T-cell (primary cell): Measurements from ENCODE around the gene APOL6. TPM values are rescaled to one million over a fixed set of nuclear protein-coding genes. Genes with fewer than 3 reads are reported as not detected.
"Not testable (repeated sequence)": the region's sequence is repeated elsewhere in the genome, so short reads cannot be mapped to it uniquely, and the experiment has no call there.

ENCODE experiments used
- ATAC-seq, 4 experiments: fragments of 200-7000 bp in 3 of 4; fragments of 150-1000 bp in 1 of 4; cut with Tn5 transposase; replicated peaks in 1 of 4; 1 replicate in 3 of 4; 2 replicates in 1 of 4; pipeline ENCODE4 v1.10.0; 2021; ENCODE audit warnings: moderate library complexity in 3 of 4, mild to moderate bottlenecking in 2 of 4, moderate number of reproducible peaks in 1 of 4
- CTCF ChIA-PET, 2 donors: fragments of 300-600 bp; sonication (Branson Sonifier 250); formaldehyde crosslinking; loops; one replicate each; lab custom pipeline; 2022; ENCODE audit warnings: antibody characterized with exemption in 2 of 2; lab: Charles Lee
- POLR2A ChIA-PET, 2 donors: fragments of 300-600 bp; sonication (Branson Sonifier 250); formaldehyde crosslinking; loops; one replicate each; lab custom pipeline; 2022; ENCODE audit warnings: antibody characterized with exemption in 2 of 2; lab: Charles Lee
- DNase-seq, 35 experiments: peaks; one replicate each; pipeline versions ENCODE4 v3.0.0 to v3.0.0-alpha.2; 2013 to 2023
- H3K27ac ChIP-seq: one replicate; pipeline ENCODE4 v1.5.1; 2013; ENCODE audit warnings: low read length
- H3K27me3 ChIP-seq, 2 experiments: replicated peaks in 1 of 2; 1 replicate in 1 of 2; 2 replicates in 1 of 2; pipeline versions ENCODE4 v1.6.1 to v1.7.0; 2013; ENCODE audit warnings: low read length in 1 of 2, mixed read lengths in 1 of 2; ENCODE audit not compliant: control insufficient read depth in 2 of 2, insufficient read depth in 2 of 2; ENCODE audit errors: extremely low read depth in 1 of 2
- H3K36me3 ChIP-seq, 2 donors: 1 replicate in 1 of 2; 2 replicates in 1 of 2; pipeline versions ENCODE4 v1.6.1 to v1.7.0; 2013; ENCODE audit warnings: low read length in 1 of 2; ENCODE audit not compliant: control insufficient read depth in 2 of 2, insufficient read depth in 1 of 2; ENCODE audit errors: extremely low read depth in 1 of 2
- H3K4me1 ChIP-seq, 2 experiments: 1 replicate in 1 of 2; 2 replicates in 1 of 2; pipeline versions ENCODE4 v1.6.1 to v1.7.0; 2013; ENCODE audit warnings: low read length in 2 of 2, mixed read lengths in 1 of 2; ENCODE audit not compliant: insufficient read depth in 2 of 2, control insufficient read depth in 1 of 2; ENCODE audit errors: extremely low read depth in 1 of 2
- H3K4me3 ChIP-seq, 2 donors: 1 replicate in 1 of 2; 2 replicates in 1 of 2; pipeline versions ENCODE4 v1.5.1 to v1.7.0; 2013; ENCODE audit warnings: mild to moderate bottlenecking in 2 of 2, low read length in 1 of 2, moderate library complexity in 1 of 2; ENCODE audit not compliant: control insufficient read depth in 1 of 2; ENCODE audit errors: extremely low read depth in 1 of 2
- H3K9me3 ChIP-seq: 2 replicates; pipeline ENCODE4 v1.7.0; 2013
- H3K27ac Mint-ChIP-seq, 2 donors: one replicate each; pipeline ENCODE4 v1.8.0; 2020 to 2021; ENCODE audit warnings: mild to moderate bottlenecking in 2 of 2, mixed read lengths in 2 of 2
- H3K27me3 Mint-ChIP-seq, 2 donors: one replicate each; pipeline ENCODE4 v1.8.0; 2021 to 2022; ENCODE audit warnings: mixed read lengths in 2 of 2
- H3K36me3 Mint-ChIP-seq: one replicate; pipeline ENCODE4 v1.8.0; 2021; ENCODE audit warnings: mixed read lengths
- H3K4me1 Mint-ChIP-seq, 3 donors: one replicate each; pipeline ENCODE4 v1.8.0; 2020 to 2022; ENCODE audit warnings: mixed read lengths in 3 of 3, mild to moderate bottlenecking in 1 of 3
- H3K4me3 Mint-ChIP-seq, 3 donors: one replicate each; pipeline ENCODE4 v1.8.0; 2020 to 2022; ENCODE audit warnings: mild to moderate bottlenecking in 3 of 3, mixed read lengths in 3 of 3, moderate library complexity in 3 of 3
- H3K9me3 Mint-ChIP-seq, 3 donors: one replicate each; pipeline ENCODE4 v1.8.0; 2020 to 2022; ENCODE audit warnings: mixed read lengths in 3 of 3
- WGBS: methylation state at CpG from one replicate; pipeline ENCODE4 v1.1.5; 2013; ENCODE audit warnings: missing lambda C conversion rate; ENCODE audit not compliant: insufficient coverage; 5-methylcytosine and 5-hydroxymethylcytosine counted together
- total RNA-seq, 35 experiments: library from RNA in 6 of 35; stranded (reverse) in 6 of 35; fragments of 120-200 nt in 1 of 35; gene quantifications; one replicate each; pipeline versions ENCODE4 v1.2.1 to v1.2.4 and lab custom pipeline; 2013 to 2026

Gene APOL6
- total RNA-seq, 5 donors from 2014 or later (not counting 1 experiment from before 2014, with no cell fraction given): 47.5 to 55.7 (median 52.3) TPM

GRCh38 chr22:35620624-35621251 is 27.5 kb upstream of the APOL6 start:
- Histone ChIP-seq H3K9me3 (no peaks in the 10 kb centered on the region), H3K4me1 (peaks cover 2 to 7% of the 10 kb centered on the region in 2 experiments), H3K27me3 (peaks cover 0 to 17% of the 10 kb centered on the region in 2 experiments), H3K36me3 (no peaks in the 10 kb centered on the region), H3K4me3 (no peak overlapping the region), H3K27ac (no peak overlapping the region)
- WGBS: 100% methylated on average over 7 of the region's 15 CpGs
- H3K4me1 Mint-ChIP-seq: peaks cover 2 to 14% (median 6%) of the 10 kb centered on the region in 3 donors
- peaks cover 9 to 12% of the 10 kb centered on the region in 2 donors for H3K27me3 Mint-ChIP-seq
- DNase-seq (no peak), ATAC-seq (no peak)
- H3K36me3 Mint-ChIP-seq: no peaks in the 10 kb centered on the region
- H3K27ac Mint-ChIP-seq: no peak overlapping the region
- ChIA-PET POLR2A (interaction anchor here in 1 of 2 donors (0.5 kb wide), 1 partner anchor 18 kb away, joined by 12 read pairs; no protein-coding TSS in a partner anchor), CTCF (interaction anchor here in 1 of 2 donors (0.7 kb wide), 1 partner anchor 236 kb away, joined by 3 read pairs; no protein-coding TSS in a partner anchor)
- H3K9me3 Mint-ChIP-seq: no peaks in the 10 kb centered on the region
- H3K4me3 Mint-ChIP-seq: no peak overlapping the region

GRCh38 chr22:35621451-35621850 is 26.8 kb upstream of the APOL6 start:
- DNase-seq (no peak), ATAC-seq (no peak)
- H3K36me3 Mint-ChIP-seq: no peaks in the 10 kb centered on the region
- peaks cover 9 to 15% of the 10 kb centered on the region in 2 donors for H3K27me3 Mint-ChIP-seq
- Histone ChIP-seq H3K27ac (no peak overlapping the region), H3K9me3 (no peaks in the 10 kb centered on the region), H3K36me3 (no peaks in the 10 kb centered on the region), H3K4me1 (peaks cover 0 to 5% of the 10 kb centered on the region in 2 experiments), H3K27me3 (peaks cover 0 to 17% of the 10 kb centered on the region in 2 experiments), H3K4me3 (no peak overlapping the region)
- H3K27ac Mint-ChIP-seq: no peak overlapping the region
- CTCF ChIA-PET: interaction anchor here (0.6 to 0.7 kb wide), 2 partner anchors 237 to 302 kb away, joined by 3 read pairs; no protein-coding TSS in a partner anchor
- no peak overlapping the region for H3K4me3 Mint-ChIP-seq
- 85% methylated on average over 6 of the region's 6 CpGs for WGBS
- POLR2A ChIA-PET: no interaction called here
- H3K4me1 Mint-ChIP-seq: peaks cover 2 to 9% (median 6%) of the 10 kb centered on the region in 3 donors
- no peaks in the 10 kb centered on the region for H3K9me3 Mint-ChIP-seq

GRCh38 chr22:35622191-35622913 is 25.9 kb upstream of the APOL6 start:
- WGBS: 79% methylated on average over 6 of the region's 9 CpGs
- Mint-ChIP-seq H3K27ac (no peak overlapping the region), H3K27me3 (peaks cover 9 to 15% of the 10 kb centered on the region in 2 donors), H3K36me3 (no peaks in the 10 kb centered on the region), H3K9me3 (no peaks in the 10 kb centered on the region), H3K4me3 (no peak overlapping the region), H3K4me1 (peaks cover 6 to 12% (median 8%) of the 10 kb centered on the region in 3 donors)
- DNase-seq (no peak), ATAC-seq (no peak)
- Histone ChIP-seq H3K36me3 (no peaks in the 10 kb centered on the region), H3K4me1 (peaks cover 0 to 10% of the 10 kb centered on the region in 2 experiments), H3K9me3 (no peaks in the 10 kb centered on the region), H3K4me3 (no peak overlapping the region), H3K27ac (no peak overlapping the region), H3K27me3 (peaks cover 0 to 19% of the 10 kb centered on the region in 2 experiments)
- ChIA-PET POLR2A (no interaction called here), CTCF (no interaction called here)

GRCh38 chr22:35623885-35624284 is 24.4 kb upstream of the APOL6 start:
- H3K9me3 Mint-ChIP-seq, POLR2A ChIA-PET, H3K27ac Mint-ChIP-seq, CTCF ChIA-PET, H3K4me3 ChIP-seq, H3K27ac ChIP-seq, H3K36me3 Mint-ChIP-seq, H3K4me3 Mint-ChIP-seq, ATAC-seq, DNase-seq, H3K9me3 ChIP-seq, H3K36me3 ChIP-seq: not testable (repeated sequence)
- H3K27me3 Mint-ChIP-seq: peaks cover 9 to 15% of the 10 kb centered on the region in 2 donors
- peaks cover 0 to 16% of the 10 kb centered on the region in 2 experiments for H3K4me1 ChIP-seq
- peaks cover 12 to 18% (median 15%) of the 10 kb centered on the region in 3 donors for H3K4me1 Mint-ChIP-seq
- H3K27me3 ChIP-seq: peaks cover 0 to 17% of the 10 kb centered on the region in 2 experiments
- 100% methylated on average over 2 of the region's 5 CpGs for WGBS

GRCh38 chr22:35624547-35624946 is 23.7 kb upstream of the APOL6 start:
- Mint-ChIP-seq H3K27me3 (peaks cover 9 to 16% of the 10 kb centered on the region in 2 donors), H3K4me3 (no peak overlapping the region), H3K27ac (no peak overlapping the region), H3K4me1 (peaks cover 15 to 22% (median 19%) of the 10 kb centered on the region in 3 donors), H3K36me3 (no peaks in the 10 kb centered on the region), H3K9me3 (peaks cover 0 to under 1% (median 0%) of the 10 kb centered on the region in 3 donors)
- H3K36me3 ChIP-seq: no peaks in the 10 kb centered on the region
- no peak overlapping the region for H3K27ac ChIP-seq
- WGBS: 81% methylated on average over 6 of the region's 6 CpGs
- peaks cover 0 to 17% of the 10 kb centered on the region in 2 experiments for H3K4me1 ChIP-seq
- no peak overlapping the region for H3K4me3 ChIP-seq
- DNase-seq: no peak
- CTCF ChIA-PET: interaction anchor here in 1 of 2 donors (0.6 kb wide), 1 partner anchor 451 kb away, joined by 3 read pairs; no protein-coding TSS in a partner anchor
- H3K27me3 ChIP-seq: peaks cover 0 to 17% of the 10 kb centered on the region in 2 experiments
- no peak for ATAC-seq
- no peaks in the 10 kb centered on the region for H3K9me3 ChIP-seq
- POLR2A ChIA-PET: no interaction called here

- peaks cover 0 to 21% of the 10 kb centered on the region in 2 experiments for H3K4me1 ChIP-seq
- WGBS: 93% methylated on average over 3 of the region's 10 CpGs
- Mint-ChIP-seq H3K4me3 (no peak overlapping the region), H3K27me3 (peaks cover 9 to 16% of the 10 kb centered on the region in 2 donors), H3K4me1 (peaks cover 19 to 27% (median 24%) of the 10 kb centered on the region in 3 donors), H3K36me3 (no peaks in the 10 kb centered on the region), H3K9me3 (peaks cover 0 to 3% (median 0%) of the 10 kb centered on the region in 3 donors), H3K27ac (no peak overlapping the region)
- no peak overlapping the region for H3K27ac ChIP-seq
- ChIA-PET POLR2A (no interaction called here), CTCF (no interaction called here)
- no peak overlapping the region for H3K4me3 ChIP-seq
- peaks cover 0 to 17% of the 10 kb centered on the region in 2 experiments for H3K27me3 ChIP-seq
- H3K9me3 ChIP-seq: no peaks in the 10 kb centered on the region
- no peaks in the 10 kb centered on the region for H3K36me3 ChIP-seq
- ATAC-seq: no peak
- DNase-seq: no peak
These were observed 22.3 kb upstream of the APOL6 start for GRCh38 chr22:35625763-35626432.
